ENCODE measurements around the gene CCDC106. TPM values are rescaled to one million over a fixed set of nuclear protein-coding genes. Genes with fewer than 3 reads are reported as not detected.
A peak's percentile ranks its signal among the peaks of the same experiment; 100 is the strongest.

The CCDC106 gene
- total RNA-seq, 1 experiment from 2014 or later, result 47.8 TPM

DNA sequence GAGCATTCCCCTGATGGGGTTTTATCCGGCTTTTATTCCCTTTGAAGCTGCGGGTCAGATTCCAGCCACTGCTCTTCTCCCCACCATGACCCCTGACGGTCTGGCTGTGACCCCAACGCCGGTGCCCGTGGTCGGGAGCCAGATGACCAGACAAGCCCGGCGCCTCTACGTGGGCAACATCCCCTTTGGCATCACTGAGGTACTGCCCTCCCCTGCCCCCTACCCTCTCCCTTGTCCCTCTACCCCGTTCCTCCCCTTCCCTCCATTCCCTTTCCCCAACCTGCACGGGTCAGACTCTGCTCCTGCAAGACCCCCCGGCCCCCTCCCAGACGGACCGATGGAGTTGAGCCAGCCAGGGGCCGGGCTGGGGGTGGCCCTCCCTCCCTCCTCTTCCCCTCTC lies 13.0 kb downstream of the CCDC106 start:
- TF ChIP-seq, protein P1, sequence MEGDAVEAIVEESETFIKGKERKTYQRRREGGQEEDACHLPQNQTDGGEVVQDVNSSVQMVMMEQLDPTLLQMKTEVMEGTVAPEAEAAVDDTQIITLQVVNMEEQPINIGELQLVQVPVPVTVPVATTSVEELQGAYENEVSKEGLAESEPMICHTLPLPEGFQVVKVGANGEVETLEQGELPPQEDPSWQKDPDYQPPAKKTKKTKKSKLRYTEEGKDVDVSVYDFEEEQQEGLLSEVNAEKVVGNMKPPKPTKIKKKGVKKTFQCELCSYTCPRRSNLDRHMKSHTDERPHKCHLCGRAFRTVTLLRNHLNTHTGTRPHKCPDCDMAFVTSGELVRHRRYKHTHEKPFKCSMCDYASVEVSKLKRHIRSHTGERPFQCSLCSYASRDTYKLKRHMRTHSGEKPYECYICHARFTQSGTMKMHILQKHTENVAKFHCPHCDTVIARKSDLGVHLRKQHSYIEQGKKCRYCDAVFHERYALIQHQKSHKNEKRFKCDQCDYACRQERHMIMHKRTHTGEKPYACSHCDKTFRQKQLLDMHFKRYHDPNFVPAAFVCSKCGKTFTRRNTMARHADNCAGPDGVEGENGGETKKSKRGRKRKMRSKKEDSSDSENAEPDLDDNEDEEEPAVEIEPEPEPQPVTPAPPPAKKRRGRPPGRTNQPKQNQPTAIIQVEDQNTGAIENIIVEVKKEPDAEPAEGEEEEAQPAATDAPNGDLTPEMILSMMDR (IDR thresholded peaks at IDR 0.05), result no peak
- no peak for TF ChIP-seq POLR2AphosphoS5 (IDR thresholded peaks at IDR 0.05; ENCODE audit: low read depth, low read length)
- Histone ChIP-seq H3K36me3 (ENCODE audit: control insufficient read depth, insufficient read depth, low read length) (peaks cover 42% of the 10 kb centered on the region), H3K27me3 (ENCODE audit: control insufficient read depth, insufficient read depth, low read length) (no peaks in the 10 kb centered on the region), H3K4me3 (ENCODE audit: low read depth in 2 of 2, low read length in 2 of 2) (no peak overlapping the region), H3K27ac (ENCODE audit: low read length) (peak overlapping the region; percentile 55; the same call in 1 of the 2 replicates), H3K4me1 (ENCODE audit: control insufficient read depth, insufficient read depth, low read length) (peaks cover 36% of the 10 kb centered on the region), H3K9me3 (ENCODE audit: control insufficient read depth, insufficient read depth, low read depth, low read length) (no peaks in the 10 kb centered on the region)
- in situ Hi-C loops (cut with HindIII; ENCODE audit: low pct_unique_long_range_greater_than_20kb, low sequenced_read_pairs) (no loop called here), intact Hi-C loops (cut with micrococcal nuclease; ENCODE audit: unreplicated experiment) (no loop called here)
- no peak for ATAC-seq
- CTCF ChIA-PET, result no interaction called here
- BruUV-seq (replicated peaks), result no TSS peak
- no peak for DNase-seq (ENCODE audit: low read depth, low spot score)
- POLR2A ChIA-PET, result no interaction called here

DNA sequence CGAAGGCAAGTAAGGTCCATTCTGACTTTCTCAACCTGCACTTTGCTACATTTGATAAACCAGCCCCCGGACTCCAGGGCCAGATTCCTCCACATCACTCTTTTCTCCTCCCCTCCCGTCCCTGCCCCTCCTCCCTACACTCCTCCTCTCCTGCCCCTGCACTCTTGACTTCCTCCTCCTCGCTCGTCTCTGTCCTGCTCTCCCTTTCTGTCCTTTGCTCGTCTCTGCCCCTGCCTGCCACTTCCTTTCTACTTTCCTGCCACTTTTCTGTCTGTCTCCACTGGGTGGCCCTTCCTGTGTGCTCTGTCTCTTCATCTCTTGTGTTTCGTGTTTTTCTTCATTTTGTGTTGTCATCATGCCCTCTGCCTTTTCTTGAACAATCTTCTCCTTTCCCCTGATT lies 13.8 kb downstream of the CCDC106 start:
- no peaks in the 10 kb centered on the region for H3K9me3 ChIP-seq (ENCODE audit: control insufficient read depth, insufficient read depth, low read depth, low read length)
- intact Hi-C loops (cut with micrococcal nuclease; ENCODE audit: unreplicated experiment), result no loop called here
- BruUV-seq (replicated peaks), result no TSS peak
- H3K27me3 ChIP-seq (ENCODE audit: control insufficient read depth, insufficient read depth, low read length), result no peaks in the 10 kb centered on the region
- ATAC-seq, result no peak
- ChIA-PET POLR2A (no interaction called here), CTCF (no interaction called here)
- no peak for DNase-seq (ENCODE audit: low read depth, low spot score)
- peaks cover 42% of the 10 kb centered on the region for H3K36me3 ChIP-seq (ENCODE audit: control insufficient read depth, insufficient read depth, low read length)
- peaks cover 42% of the 10 kb centered on the region for H3K4me1 ChIP-seq (ENCODE audit: control insufficient read depth, insufficient read depth, low read length)
- peak overlapping the region; percentile 44 for H3K27ac ChIP-seq (ENCODE audit: low read length)
- H3K4me3 ChIP-seq (ENCODE audit: low read depth in 2 of 2, low read length in 2 of 2), result no peak overlapping the region
- TF ChIP-seq, protein P1 (IDR thresholded peaks at IDR 0.05), result no peak
- TF ChIP-seq, protein P2, sequence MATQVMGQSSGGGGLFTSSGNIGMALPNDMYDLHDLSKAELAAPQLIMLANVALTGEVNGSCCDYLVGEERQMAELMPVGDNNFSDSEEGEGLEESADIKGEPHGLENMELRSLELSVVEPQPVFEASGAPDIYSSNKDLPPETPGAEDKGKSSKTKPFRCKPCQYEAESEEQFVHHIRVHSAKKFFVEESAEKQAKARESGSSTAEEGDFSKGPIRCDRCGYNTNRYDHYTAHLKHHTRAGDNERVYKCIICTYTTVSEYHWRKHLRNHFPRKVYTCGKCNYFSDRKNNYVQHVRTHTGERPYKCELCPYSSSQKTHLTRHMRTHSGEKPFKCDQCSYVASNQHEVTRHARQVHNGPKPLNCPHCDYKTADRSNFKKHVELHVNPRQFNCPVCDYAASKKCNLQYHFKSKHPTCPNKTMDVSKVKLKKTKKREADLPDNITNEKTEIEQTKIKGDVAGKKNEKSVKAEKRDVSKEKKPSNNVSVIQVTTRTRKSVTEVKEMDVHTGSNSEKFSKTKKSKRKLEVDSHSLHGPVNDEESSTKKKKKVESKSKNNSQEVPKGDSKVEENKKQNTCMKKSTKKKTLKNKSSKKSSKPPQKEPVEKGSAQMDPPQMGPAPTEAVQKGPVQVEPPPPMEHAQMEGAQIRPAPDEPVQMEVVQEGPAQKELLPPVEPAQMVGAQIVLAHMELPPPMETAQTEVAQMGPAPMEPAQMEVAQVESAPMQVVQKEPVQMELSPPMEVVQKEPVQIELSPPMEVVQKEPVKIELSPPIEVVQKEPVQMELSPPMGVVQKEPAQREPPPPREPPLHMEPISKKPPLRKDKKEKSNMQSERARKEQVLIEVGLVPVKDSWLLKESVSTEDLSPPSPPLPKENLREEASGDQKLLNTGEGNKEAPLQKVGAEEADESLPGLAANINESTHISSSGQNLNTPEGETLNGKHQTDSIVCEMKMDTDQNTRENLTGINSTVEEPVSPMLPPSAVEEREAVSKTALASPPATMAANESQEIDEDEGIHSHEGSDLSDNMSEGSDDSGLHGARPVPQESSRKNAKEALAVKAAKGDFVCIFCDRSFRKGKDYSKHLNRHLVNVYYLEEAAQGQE (IDR thresholded peaks at IDR 0.05; ENCODE audit: insufficient read depth in 1 of 2, low read depth in 2 of 2, low read length in 1 of 2), result no peak
- TF ChIP-seq TCF7L2 (IDR thresholded peaks at IDR 0.05; ENCODE audit: low read depth, low read length) (no peak), SIN3A (IDR thresholded peaks at IDR 0.05; ENCODE audit: borderline replicate concordance, insufficient read depth, low read depth, low read length) (no peak), POLR2AphosphoS5 (IDR thresholded peaks at IDR 0.05; ENCODE audit: low read depth, low read length) (no peak)
- in situ Hi-C loops (cut with HindIII; ENCODE audit: low pct_unique_long_range_greater_than_20kb, low sequenced_read_pairs), result no loop called here
